Mucosa of descending colon (tissue), 3 donors: ENCODE measurements around the gene NAA38. TPM values are rescaled to one million over a fixed set of nuclear protein-coding genes. Genes with fewer than 3 reads are reported as not detected.

Experiments
- ATAC-seq: fragments of 200-7000 bp; cut with Tn5 transposase; one replicate; pipeline ENCODE4 v1.9.1; 2020; ENCODE audit warnings: mild to moderate bottlenecking, moderate library complexity
- DNase-seq, 3 donors: peaks; one replicate each; pipeline ENCODE4 v3.0.0-alpha.2; 2020
- H3K36me3 ChIP-seq: fragments of 200-600 bp; one replicate; pipeline ENCODE4 v1.8.0; 2021; ENCODE audit warnings: low read depth, mild to moderate bottlenecking
- H3K4me1 ChIP-seq: fragments of 200-600 bp; one replicate; pipeline ENCODE4 v1.8.0; 2021; ENCODE audit warnings: low read depth, mild to moderate bottlenecking
- H3K4me3 ChIP-seq: fragments of 200-600 bp; one replicate; pipeline ENCODE4 v1.8.0; 2021; ENCODE audit warnings: mild to moderate bottlenecking
- H3K9me3 ChIP-seq: fragments of 200-600 bp; one replicate; pipeline ENCODE4 v1.8.0; 2021; ENCODE audit warnings: mild to moderate bottlenecking
- intact Hi-C, 2 donors: fragments of 100-400 bp; cut with DNase I in 1 of 2; cut with micrococcal nuclease in 1 of 2; formaldehyde crosslinking; loops; one replicate each; pipeline versions ENCODE4 v1.11.0 to v1.11.1; 2022; cut with DNase I, micrococcal nuclease
- total RNA-seq, 3 donors: library from RNA; stranded (reverse); fragmentation: NEBNext Ultra II Directional in 2 of 3; extraction: Animal tissue kit (Norgen Biotek cat#: 25700) in 2 of 3; gene quantifications; one replicate each; pipeline versions ENCODE4 v1.2.1 to v1.2.4, GENCODE V29; 2021 to 2023
- TF ChIP-seq, protein P1 (sequence below): fragments of 200-600 bp; IDR thresholded peaks from one replicate; pipeline ENCODE4 v1.8.0; 2022; ENCODE audit warnings: antibody characterized with exemption, mild to moderate bottlenecking
- donor health status: DM: no; HTN: no; CAD: no; lungs with moderate emphysema.
- donor health status: DM: no; HTN: no; CAD: no.
- donor health status: DM: no; HTN: yes; CAD: no.

Gene NAA38
- total RNA-seq, 3 donors from 2014 or later = 51.2 to 73.5 (median 58.2) TPM

DNA sequence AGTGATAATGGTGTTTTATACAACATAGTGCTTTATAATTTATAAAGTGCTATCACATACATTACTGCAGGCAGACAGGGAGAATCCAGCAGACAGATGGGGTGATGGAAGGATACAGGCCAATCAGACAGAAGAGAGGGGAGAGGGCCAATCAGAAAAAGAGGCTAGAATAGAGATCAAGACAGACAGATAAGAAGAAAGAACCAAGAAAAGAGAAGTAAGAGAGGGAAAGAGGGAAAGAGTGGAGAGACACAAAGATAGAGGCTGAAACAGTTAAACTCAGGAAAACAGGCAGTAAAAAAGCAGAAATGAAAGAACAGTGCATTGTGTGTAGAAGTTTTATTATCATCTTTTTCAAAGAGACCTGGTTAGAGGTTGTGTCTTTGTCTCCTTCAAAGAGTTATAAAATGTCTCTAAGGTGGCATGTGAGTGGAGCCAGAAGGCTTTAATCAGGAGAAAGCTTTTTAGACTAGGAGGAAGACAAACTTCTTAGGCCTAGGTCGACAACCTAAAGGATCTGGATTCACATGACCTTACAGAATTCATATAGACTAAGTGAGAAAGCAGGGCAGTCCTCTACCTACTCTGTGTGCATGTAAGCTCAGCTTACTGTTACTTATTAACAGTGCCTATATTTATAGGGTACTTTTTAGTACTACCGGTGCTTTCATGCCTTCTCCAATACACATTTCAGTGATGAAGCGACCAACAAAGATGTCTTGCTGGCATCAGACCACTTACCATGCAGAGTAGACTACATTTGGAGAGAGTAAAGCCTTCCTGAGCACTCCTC, 22.9 kb upstream of the NAA38 start:
- Histone ChIP-seq H3K9me3 (no peaks in the 10 kb centered on the region), H3K4me1 (peaks cover 25% of the 10 kb centered on the region), H3K36me3 (no peaks in the 10 kb centered on the region), H3K4me3 (no peak overlapping the region)
- intact Hi-C loops = no loop called here
- no peak for DNase-seq
- TF ChIP-seq, protein P1, sequence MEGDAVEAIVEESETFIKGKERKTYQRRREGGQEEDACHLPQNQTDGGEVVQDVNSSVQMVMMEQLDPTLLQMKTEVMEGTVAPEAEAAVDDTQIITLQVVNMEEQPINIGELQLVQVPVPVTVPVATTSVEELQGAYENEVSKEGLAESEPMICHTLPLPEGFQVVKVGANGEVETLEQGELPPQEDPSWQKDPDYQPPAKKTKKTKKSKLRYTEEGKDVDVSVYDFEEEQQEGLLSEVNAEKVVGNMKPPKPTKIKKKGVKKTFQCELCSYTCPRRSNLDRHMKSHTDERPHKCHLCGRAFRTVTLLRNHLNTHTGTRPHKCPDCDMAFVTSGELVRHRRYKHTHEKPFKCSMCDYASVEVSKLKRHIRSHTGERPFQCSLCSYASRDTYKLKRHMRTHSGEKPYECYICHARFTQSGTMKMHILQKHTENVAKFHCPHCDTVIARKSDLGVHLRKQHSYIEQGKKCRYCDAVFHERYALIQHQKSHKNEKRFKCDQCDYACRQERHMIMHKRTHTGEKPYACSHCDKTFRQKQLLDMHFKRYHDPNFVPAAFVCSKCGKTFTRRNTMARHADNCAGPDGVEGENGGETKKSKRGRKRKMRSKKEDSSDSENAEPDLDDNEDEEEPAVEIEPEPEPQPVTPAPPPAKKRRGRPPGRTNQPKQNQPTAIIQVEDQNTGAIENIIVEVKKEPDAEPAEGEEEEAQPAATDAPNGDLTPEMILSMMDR = no peak
- ATAC-seq = peak; percentile 15

DNA sequence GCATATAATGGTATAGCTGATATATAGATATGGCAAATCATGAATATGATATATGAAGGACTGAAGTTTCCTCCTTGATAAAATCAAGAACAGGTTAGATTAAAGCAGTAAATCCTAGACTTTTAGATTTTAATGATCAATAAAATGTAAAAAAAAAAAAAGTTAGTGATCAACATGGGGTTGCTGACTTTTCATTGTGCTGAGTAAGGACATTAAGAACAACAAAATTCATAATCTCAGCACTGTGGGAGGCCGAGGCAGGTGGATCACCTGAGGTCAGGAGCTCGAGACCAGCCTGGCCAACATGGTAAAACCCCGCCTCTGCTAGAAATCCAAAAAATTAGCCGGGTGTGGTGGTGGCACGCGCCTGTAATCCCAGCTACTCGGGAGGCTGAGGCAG, 20.9 kb upstream of the NAA38 start:
- intact Hi-C loops = no loop called here
- ATAC-seq = no peak
- no peak for DNase-seq
- TF ChIP-seq, protein P1 = no peak
- H3K36me3 ChIP-seq = no peaks in the 10 kb centered on the region
- H3K4me3 ChIP-seq = no peak overlapping the region
- no peaks in the 10 kb centered on the region for H3K9me3 ChIP-seq
- peaks cover 25% of the 10 kb centered on the region for H3K4me1 ChIP-seq

DNA sequence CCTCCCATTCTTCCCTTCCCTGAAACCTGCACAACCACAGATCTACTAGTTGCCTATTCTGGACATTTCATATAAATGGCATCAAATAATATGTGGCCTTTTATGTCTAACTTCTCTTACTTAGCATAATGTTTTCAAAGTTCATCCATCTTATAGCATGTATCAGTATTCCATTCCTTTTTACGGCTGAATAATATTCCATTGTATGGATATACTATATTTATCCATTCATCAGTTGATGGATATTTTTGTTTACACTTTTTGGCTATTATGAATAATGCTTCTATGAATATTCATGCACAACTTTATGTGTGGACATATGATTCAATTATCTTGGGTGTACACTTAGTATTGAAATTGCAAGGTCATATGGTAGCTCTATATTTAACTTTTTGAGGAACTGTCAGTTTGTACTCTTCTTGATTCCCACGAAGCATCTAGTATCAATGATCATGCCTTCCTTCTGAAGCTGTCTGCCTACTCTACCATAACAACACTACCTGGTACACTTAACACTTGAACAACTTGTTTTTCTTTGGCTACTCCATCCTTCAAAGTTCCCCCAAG, 18.5 kb upstream of the NAA38 start:
- Histone ChIP-seq H3K9me3 (no peaks in the 10 kb centered on the region), H3K4me3 (no peak overlapping the region), H3K36me3 (no peaks in the 10 kb centered on the region), H3K4me1 (peaks cover 8% of the 10 kb centered on the region)
- TF ChIP-seq, protein P1 = no peak
- intact Hi-C loops = no loop called here
- ATAC-seq = no peak
- DNase-seq = no peak

DNA sequence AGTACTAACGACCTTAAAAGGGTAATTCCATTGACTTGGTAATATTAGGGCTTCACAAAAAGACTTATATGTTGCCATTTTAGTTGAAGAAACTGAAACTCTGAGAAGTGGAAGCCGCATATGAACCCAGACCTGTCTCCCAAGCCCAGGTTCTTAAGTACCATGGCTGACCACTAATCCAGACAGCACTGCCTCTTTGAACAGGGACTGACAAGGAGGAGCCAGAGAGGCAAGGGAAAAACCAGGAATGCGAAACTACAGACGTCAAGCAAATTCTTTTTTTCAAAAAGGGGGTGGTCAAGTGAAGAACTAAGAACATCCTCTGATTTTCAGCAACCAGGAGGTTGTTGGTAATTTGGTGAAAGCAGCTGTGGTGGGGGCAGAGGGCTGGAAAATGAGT, 15.7 kb upstream of the NAA38 start:
- intact Hi-C loops = no loop called here
- H3K9me3 ChIP-seq = no peaks in the 10 kb centered on the region
- TF ChIP-seq, protein P1 = no peak
- H3K36me3 ChIP-seq = no peaks in the 10 kb centered on the region
- no peak overlapping the region for H3K4me3 ChIP-seq
- no peaks in the 10 kb centered on the region for H3K4me1 ChIP-seq
- ATAC-seq (no peak), DNase-seq (no peak)

DNA sequence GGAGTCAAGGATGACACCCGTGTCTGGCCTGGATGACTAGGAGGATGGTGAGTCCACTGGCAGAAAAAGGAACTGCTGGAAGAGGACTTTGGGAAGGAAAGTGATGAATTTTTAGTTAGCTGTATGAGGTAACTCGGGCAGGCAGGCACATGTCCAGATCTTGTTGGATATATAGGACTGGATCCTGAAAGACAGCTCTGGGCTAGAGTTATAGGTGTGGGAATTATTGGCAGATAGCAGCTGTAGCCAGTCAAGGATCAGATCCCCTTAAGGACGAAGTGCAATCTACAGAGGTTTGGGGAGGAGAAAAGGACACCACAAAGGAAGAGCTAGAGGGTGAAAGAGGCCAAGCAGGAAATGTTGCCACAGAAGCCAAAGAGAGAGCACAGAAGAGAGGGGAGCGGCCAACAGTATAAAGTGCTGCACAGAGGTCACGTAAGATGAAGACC, 10.5 kb upstream of the NAA38 start:
- DNase-seq = no peak
- Histone ChIP-seq H3K9me3 (no peaks in the 10 kb centered on the region), H3K36me3 (no peaks in the 10 kb centered on the region), H3K4me1 (peaks cover 7% of the 10 kb centered on the region), H3K4me3 (no peak overlapping the region)
- intact Hi-C loops = no loop called here
- TF ChIP-seq, protein P1 = no peak
- peak; percentile 83 for ATAC-seq
